ENCODE measurements around the gene C18orf32. TPM values are rescaled to one million over a fixed set of nuclear protein-coding genes. Genes with fewer than 3 reads are reported as not detected.
"Not testable (repeated sequence)": the region's sequence is repeated elsewhere in the genome, so short reads cannot be mapped to it uniquely, and the experiment has no call there.

C18orf32 gene
- total and polyA plus RNA-seq, 4 donors: 37.9 to 53.3 (median 44.8) TPM

DNA sequence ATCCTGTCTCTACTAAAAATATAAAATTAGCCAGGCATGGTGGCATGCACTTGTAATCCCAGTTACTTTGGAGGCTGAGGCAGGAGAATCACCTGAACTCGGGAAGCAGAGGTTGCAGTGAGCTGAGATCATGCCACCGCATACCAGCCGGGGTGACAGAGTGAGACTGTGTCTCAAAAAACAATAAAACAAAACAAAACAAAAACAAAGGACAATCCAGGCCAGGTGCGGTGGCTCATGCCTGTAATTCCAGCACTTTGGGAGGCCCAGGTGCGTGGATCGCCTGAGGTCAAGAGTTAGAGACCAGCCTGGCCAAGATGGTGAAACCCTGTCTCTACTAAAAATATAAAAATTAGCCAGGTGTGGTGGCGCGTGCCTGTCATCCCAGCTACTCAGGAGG is 25.8 kb upstream of the C18orf32 start:
- H3K27ac ChIP-seq (ENCODE audit: low read depth in 1 of 2, low read length in 2 of 2); H3K36me3 ChIP-seq (ENCODE audit: control insufficient read depth in 1 of 2, insufficient read depth in 2 of 2, low read length in 1 of 2); H3K27me3 ChIP-seq (ENCODE audit: control insufficient read depth in 1 of 2, insufficient read depth in 2 of 2, low read length in 1 of 2); ATAC-seq (ENCODE audit: low FRiP score); DNase-seq; H3K4me3 ChIP-seq (ENCODE audit: low read length in 2 of 2); intact Hi-C loops (cut with DNase I); H3K4me1 ChIP-seq (ENCODE audit: control insufficient read depth in 1 of 2, insufficient read depth in 2 of 2, low read length in 2 of 2); H3K9me3 ChIP-seq (ENCODE audit: control insufficient read depth, low read length): not testable (repeated sequence)
- 89 to 92% methylated on average over 8 of the region's 8 CpGs for WGBS, 2 donors

DNA sequence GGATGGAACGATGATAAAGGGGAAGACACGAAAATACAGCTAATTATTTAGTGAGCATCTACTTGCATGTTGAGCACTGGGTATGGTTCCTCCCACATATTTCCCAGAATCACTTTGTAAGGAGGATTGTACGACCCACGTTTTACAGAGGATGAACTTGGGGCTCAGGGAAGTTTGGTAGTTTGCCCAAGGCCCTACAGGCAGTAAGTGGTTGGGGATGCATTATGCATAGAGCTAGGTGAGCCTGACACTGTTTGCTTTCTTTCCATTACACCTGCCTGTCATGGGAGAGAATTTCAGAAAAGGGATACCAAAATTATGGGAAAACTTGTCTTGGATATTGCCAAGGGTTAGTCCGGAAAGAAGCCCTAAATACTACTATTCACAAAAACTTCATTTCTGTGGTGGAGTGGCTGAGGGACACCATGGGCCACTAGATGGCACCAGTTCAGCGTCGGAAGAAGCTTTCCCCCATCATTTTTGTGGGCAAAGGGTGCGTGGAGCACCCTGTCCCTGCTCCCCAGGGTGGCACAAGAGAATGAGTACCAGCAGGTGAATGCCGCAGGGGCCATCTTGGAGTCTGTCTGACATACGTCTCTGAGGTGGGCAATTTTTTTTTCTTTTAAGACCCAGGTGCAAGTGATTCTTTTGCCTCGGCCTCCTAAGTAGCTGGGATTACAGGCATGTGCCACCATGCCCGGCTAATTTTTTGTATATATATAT is 23.5 kb upstream of the C18orf32 start:
- no peak for DNase-seq
- 37 to 40% methylated on average over 12 of the region's 12 CpGs for WGBS, 2 donors
- Histone ChIP-seq H3K27ac (ENCODE audit: low read depth in 1 of 2, low read length in 2 of 2) (no peak overlapping the region), H3K4me1 (ENCODE audit: control insufficient read depth in 1 of 2, insufficient read depth in 2 of 2, low read length in 2 of 2) (no peaks in the 10 kb centered on the region), H3K4me3 (ENCODE audit: low read length in 2 of 2) (no peak overlapping the region), H3K36me3 (ENCODE audit: control insufficient read depth in 1 of 2, insufficient read depth in 2 of 2, low read length in 1 of 2) (no peaks in the 10 kb centered on the region), H3K27me3 (ENCODE audit: control insufficient read depth in 1 of 2, insufficient read depth in 2 of 2, low read length in 1 of 2) (no peaks in the 10 kb centered on the region), H3K9me3 (ENCODE audit: control insufficient read depth, low read length) (no peaks in the 10 kb centered on the region)
- intact Hi-C loops (cut with DNase I): loop anchor here (2.0 kb wide), 1 partner anchor 348 kb away; no protein-coding TSS in a partner anchor
- ATAC-seq (ENCODE audit: low FRiP score): no peak

- H3K4me3 ChIP-seq (ENCODE audit: low read length in 2 of 2); ATAC-seq (ENCODE audit: low FRiP score); DNase-seq; intact Hi-C loops (cut with DNase I); H3K27ac ChIP-seq (ENCODE audit: low read depth in 1 of 2, low read length in 2 of 2); H3K27me3 ChIP-seq (ENCODE audit: control insufficient read depth in 1 of 2, insufficient read depth in 2 of 2, low read length in 1 of 2); H3K4me1 ChIP-seq (ENCODE audit: control insufficient read depth in 1 of 2, insufficient read depth in 2 of 2, low read length in 2 of 2); H3K9me3 ChIP-seq (ENCODE audit: control insufficient read depth, low read length); H3K36me3 ChIP-seq (ENCODE audit: control insufficient read depth in 1 of 2, insufficient read depth in 2 of 2, low read length in 1 of 2): not testable (repeated sequence)
- 80 to 88% methylated on average over 5 of the region's 5 CpGs for WGBS, 2 donors
These were observed 19.4 kb upstream of the C18orf32 start for GRCh38 chr18:49506438-49506837.

- ATAC-seq (ENCODE audit: low FRiP score) (no peak), DNase-seq (no peak)
- H3K27me3 ChIP-seq (ENCODE audit: control insufficient read depth in 1 of 2, insufficient read depth in 2 of 2, low read length in 1 of 2): no peaks in the 10 kb centered on the region
- no peak overlapping the region for H3K27ac ChIP-seq (ENCODE audit: low read depth in 1 of 2, low read length in 2 of 2)
- intact Hi-C loops (cut with DNase I): no loop called here
- no peaks in the 10 kb centered on the region for H3K36me3 ChIP-seq (ENCODE audit: control insufficient read depth in 1 of 2, insufficient read depth in 2 of 2, low read length in 1 of 2)
- no peaks in the 10 kb centered on the region for H3K9me3 ChIP-seq (ENCODE audit: control insufficient read depth, low read length)
- H3K4me3 ChIP-seq (ENCODE audit: low read length in 2 of 2): no peak overlapping the region
- H3K4me1 ChIP-seq (ENCODE audit: control insufficient read depth in 1 of 2, insufficient read depth in 2 of 2, low read length in 2 of 2): no peaks in the 10 kb centered on the region
- WGBS, 2 donors: 17 to 34% methylated on average over 1 of the region's 1 CpG
These were observed 16.9 kb upstream of the C18orf32 start for GRCh38 chr18:49503931-49504330.

- intact Hi-C loops (cut with DNase I): no loop called here
- Histone ChIP-seq H3K4me3 (ENCODE audit: low read length in 2 of 2) (no peak overlapping the region), H3K4me1 (ENCODE audit: control insufficient read depth in 1 of 2, insufficient read depth in 2 of 2, low read length in 2 of 2) (no peaks in the 10 kb centered on the region), H3K9me3 (ENCODE audit: control insufficient read depth, low read length) (no peaks in the 10 kb centered on the region), H3K36me3 (ENCODE audit: control insufficient read depth in 1 of 2, insufficient read depth in 2 of 2, low read length in 1 of 2) (no peaks in the 10 kb centered on the region), H3K27ac (ENCODE audit: low read depth in 1 of 2, low read length in 2 of 2) (no peak overlapping the region), H3K27me3 (ENCODE audit: control insufficient read depth in 1 of 2, insufficient read depth in 2 of 2, low read length in 1 of 2) (no peaks in the 10 kb centered on the region)
- DNase-seq: no peak
- 45 to 47% methylated on average over 14 of the region's 14 CpGs for WGBS, 2 donors
- no peak for ATAC-seq (ENCODE audit: low FRiP score)
These were observed 13.3 kb upstream of the C18orf32 start for GRCh38 chr18:49500201-49500921.

DNA sequence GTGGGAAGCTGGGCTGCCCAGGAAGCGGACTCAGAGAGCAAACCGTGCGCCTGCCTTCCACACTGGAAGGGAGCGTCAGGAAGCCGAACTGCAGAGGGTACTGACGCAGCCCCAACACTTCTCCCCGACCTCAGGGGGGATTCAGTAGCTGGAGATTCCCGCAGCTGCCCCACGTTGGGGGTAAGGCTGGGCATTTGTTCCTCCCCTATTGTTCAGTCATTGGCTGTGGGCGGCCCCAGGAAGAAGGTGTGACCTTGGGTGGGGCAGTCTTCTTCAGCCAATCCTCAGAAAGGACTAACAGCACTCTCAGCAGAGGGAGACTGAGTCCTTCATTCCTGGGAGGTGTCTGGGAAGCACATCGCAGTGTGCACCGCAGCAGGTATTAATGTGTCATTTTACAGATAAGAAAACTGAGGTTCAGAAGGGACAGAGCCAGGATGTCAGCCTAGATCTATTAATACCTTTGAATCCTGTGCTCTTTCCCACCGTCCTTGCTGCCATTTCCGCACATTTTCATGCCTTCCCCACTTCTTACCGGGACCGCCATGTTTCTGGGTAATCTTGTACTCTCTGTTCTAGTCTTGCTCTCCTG is 12.1 kb upstream of the C18orf32 start:
- intact Hi-C loops (cut with DNase I): loop anchor here in 1 of 2 donors (10.0 kb wide), 1 partner anchor 786 kb away; the partner anchor contains the start of genes CXXC1 and MBD1
- DNase-seq: no peak

GRCh38 chr18:49495480-49495879 is 8.4 kb upstream of the C18orf32 start:
- WGBS, 2 donors: 78 to 79% methylated on average over 2 of the region's 2 CpGs
- DNase-seq (no peak), ATAC-seq (ENCODE audit: low FRiP score) (no peak)
- Histone ChIP-seq H3K27ac (ENCODE audit: low read depth in 1 of 2, low read length in 2 of 2) (no peak overlapping the region), H3K27me3 (ENCODE audit: control insufficient read depth in 1 of 2, insufficient read depth in 2 of 2, low read length in 1 of 2) (no peaks in the 10 kb centered on the region), H3K9me3 (ENCODE audit: control insufficient read depth, low read length) (no peaks in the 10 kb centered on the region), H3K4me1 (ENCODE audit: control insufficient read depth in 1 of 2, insufficient read depth in 2 of 2, low read length in 2 of 2) (no peaks in the 10 kb centered on the region), H3K36me3 (ENCODE audit: control insufficient read depth in 1 of 2, insufficient read depth in 2 of 2, low read length in 1 of 2) (no peaks in the 10 kb centered on the region), H3K4me3 (ENCODE audit: low read length in 2 of 2) (no peak overlapping the region)
- intact Hi-C loops (cut with DNase I): loop anchor here in 1 of 2 donors (10.0 kb wide), 1 partner anchor 789 kb away; the partner anchor contains the start of genes CXXC1 and MBD1

More for the DNA sequence above, 12.1 kb upstream of the C18orf32 start:
- ATAC-seq (ENCODE audit: low FRiP score): no peak
- Histone ChIP-seq H3K36me3 (ENCODE audit: control insufficient read depth in 1 of 2, insufficient read depth in 2 of 2, low read length in 1 of 2) (no peaks in the 10 kb centered on the region), H3K27ac (ENCODE audit: low read depth in 1 of 2, low read length in 2 of 2) (no peak overlapping the region), H3K27me3 (ENCODE audit: control insufficient read depth in 1 of 2, insufficient read depth in 2 of 2, low read length in 1 of 2) (no peaks in the 10 kb centered on the region), H3K4me3 (ENCODE audit: low read length in 2 of 2) (no peak overlapping the region), H3K4me1 (ENCODE audit: control insufficient read depth in 1 of 2, insufficient read depth in 2 of 2, low read length in 2 of 2) (no peaks in the 10 kb centered on the region), H3K9me3 (ENCODE audit: control insufficient read depth, low read length) (no peaks in the 10 kb centered on the region)
- WGBS, 2 donors: 68 to 73% methylated on average over 16 of the region's 16 CpGs

- Histone ChIP-seq H3K9me3 (ENCODE audit: control insufficient read depth, low read length) (no peaks in the 10 kb centered on the region), H3K36me3 (ENCODE audit: control insufficient read depth in 1 of 2, insufficient read depth in 2 of 2, low read length in 1 of 2) (no peaks in the 10 kb centered on the region), H3K4me1 (ENCODE audit: control insufficient read depth in 1 of 2, insufficient read depth in 2 of 2, low read length in 2 of 2) (no peaks in the 10 kb centered on the region), H3K27ac (ENCODE audit: low read depth in 1 of 2, low read length in 2 of 2) (no peak overlapping the region), H3K27me3 (ENCODE audit: control insufficient read depth in 1 of 2, insufficient read depth in 2 of 2, low read length in 1 of 2) (no peaks in the 10 kb centered on the region), H3K4me3 (ENCODE audit: low read length in 2 of 2) (no peak overlapping the region)
- DNase-seq (no peak), ATAC-seq (ENCODE audit: low FRiP score) (no peak)
- 70 to 77% methylated on average over 3 of the region's 3 CpGs for WGBS, 2 donors
- intact Hi-C loops (cut with DNase I): loop anchor here in 1 of 2 donors (10.0 kb wide), 1 partner anchor 790 kb away; the partner anchor contains the start of genes CXXC1 and MBD1
These were observed 8.0 kb upstream of the C18orf32 start for GRCh38 chr18:49495076-49495475.
